ENCODE data around the gene GAS2.

DNA sequence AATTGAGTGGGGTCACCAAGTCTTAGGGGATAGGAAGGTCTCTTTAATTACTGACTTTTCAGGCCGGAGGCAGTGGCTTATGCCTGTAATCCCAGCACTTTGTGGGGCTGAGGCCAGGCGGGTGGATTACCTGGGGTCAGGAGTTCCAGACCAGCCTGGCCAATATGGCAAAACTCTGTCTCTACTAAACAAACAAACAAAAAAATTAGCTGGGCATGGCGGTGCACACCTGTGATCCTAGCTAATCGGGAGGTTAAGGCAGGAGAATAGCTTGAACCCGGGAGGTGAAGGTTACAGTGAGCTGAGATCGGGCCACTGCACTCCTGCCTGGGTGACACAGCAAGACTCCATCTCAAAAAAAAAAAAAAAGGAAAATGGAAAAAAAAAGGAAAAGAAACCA, 39.0 kb upstream of the GAS2 start:
- TF ChIP-seq, protein P1, sequence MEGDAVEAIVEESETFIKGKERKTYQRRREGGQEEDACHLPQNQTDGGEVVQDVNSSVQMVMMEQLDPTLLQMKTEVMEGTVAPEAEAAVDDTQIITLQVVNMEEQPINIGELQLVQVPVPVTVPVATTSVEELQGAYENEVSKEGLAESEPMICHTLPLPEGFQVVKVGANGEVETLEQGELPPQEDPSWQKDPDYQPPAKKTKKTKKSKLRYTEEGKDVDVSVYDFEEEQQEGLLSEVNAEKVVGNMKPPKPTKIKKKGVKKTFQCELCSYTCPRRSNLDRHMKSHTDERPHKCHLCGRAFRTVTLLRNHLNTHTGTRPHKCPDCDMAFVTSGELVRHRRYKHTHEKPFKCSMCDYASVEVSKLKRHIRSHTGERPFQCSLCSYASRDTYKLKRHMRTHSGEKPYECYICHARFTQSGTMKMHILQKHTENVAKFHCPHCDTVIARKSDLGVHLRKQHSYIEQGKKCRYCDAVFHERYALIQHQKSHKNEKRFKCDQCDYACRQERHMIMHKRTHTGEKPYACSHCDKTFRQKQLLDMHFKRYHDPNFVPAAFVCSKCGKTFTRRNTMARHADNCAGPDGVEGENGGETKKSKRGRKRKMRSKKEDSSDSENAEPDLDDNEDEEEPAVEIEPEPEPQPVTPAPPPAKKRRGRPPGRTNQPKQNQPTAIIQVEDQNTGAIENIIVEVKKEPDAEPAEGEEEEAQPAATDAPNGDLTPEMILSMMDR (IDR thresholded peaks at IDR 0.05) = no peak
- TF ChIP-seq POLR2A (IDR thresholded peaks at IDR 0.05) = no peak

Data from testis (tissue), 2 donors.